AG04449 (cell line): ENCODE results near the gene CCDC102A.

Experiments
- CTCF ChIA-PET: fragments of 350-600 bp; formaldehyde crosslinking; extraction: SDS; loops from one replicate; lab custom pipeline; 2021; ENCODE audit warnings: antibody characterized with exemption; lab: Yijun Ruan, JAX
- POLR2A ChIA-PET: fragments of 400-600, 350-600 bp; formaldehyde crosslinking; extraction: SDS; loops from one replicate; lab custom pipeline; 2020; ENCODE audit warnings: antibody characterized with exemption, inconsistent platforms; lab: Yijun Ruan, JAX
- DNase-seq: peaks from one replicate; pipeline ENCODE4 v3.0.0-alpha.2; 2010; ENCODE audit warnings: low read depth, low spot score
- H3K4me3 ChIP-seq: 2 replicates; pipeline ENCODE4 v1.5.1; 2011; ENCODE audit warnings: low read depth, mild to moderate bottlenecking, control low read depth, low read length
- TF ChIP-seq, protein P1 (sequence below): IDR thresholded peaks from one replicate; pipeline ENCODE4 v1.5.1; 2011; ENCODE audit warnings: mild to moderate bottlenecking, moderate library complexity, low read length, control low read depth, inconsistent platforms; ENCODE audit not compliant: insufficient read depth; ENCODE audit errors: missing control alignments

Gene CCDC102A

DNA sequence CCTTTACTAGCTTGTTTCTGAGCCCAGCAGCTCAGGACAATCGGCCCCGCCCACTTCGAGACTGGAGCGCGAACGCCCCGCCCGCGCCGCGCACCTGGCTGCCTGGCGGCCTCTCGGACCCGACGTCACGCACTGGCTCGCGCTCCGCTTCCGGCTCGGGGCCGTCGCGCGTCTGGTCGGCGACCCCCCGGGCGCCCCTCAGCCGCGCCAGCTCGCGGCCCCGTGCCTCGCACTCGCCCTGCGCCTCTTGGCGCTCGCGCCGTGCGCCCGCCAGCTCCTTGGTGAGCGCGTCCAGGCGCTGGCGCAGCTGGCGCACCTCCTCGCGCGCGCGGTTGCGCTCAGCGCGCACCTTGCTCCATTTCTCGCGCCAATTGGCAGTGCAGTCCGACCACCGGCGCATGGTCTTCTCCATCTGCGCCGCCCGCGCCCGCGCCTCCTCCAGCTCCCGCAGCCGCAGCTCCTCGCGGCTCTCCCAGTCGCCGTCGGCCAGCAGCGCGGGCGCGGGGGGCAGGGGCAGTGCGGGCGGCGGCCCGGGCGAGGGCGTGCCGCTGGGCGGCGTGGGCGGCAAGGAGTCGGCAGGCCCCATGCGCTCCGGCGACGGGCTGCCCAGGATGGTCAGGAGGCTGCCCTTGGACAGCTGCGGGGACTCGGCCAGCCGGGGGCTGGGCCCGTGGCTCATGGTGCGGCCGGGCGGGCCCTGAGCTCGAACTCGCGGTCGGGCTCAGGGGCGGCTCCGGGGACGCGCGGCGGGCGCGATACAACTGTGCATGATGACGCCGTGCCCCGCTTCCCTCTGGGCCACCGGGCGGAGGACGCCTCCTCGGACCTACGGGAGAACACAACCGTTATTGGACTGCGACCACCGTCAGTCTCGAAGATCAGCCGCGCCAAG is 7.6 kb downstream of the CCDC102A start:
- POLR2A ChIA-PET, result no interaction called here
- CTCF ChIA-PET, result interaction anchor here (1.6 to 3.3 kb wide), 3 partner anchors 9 to 15 kb away, joined by 3 to 22 read pairs (median 16); no protein-coding TSS in a partner anchor
- no peak overlapping the region for H3K4me3 ChIP-seq
- no peak for DNase-seq
- TF ChIP-seq, protein P1, sequence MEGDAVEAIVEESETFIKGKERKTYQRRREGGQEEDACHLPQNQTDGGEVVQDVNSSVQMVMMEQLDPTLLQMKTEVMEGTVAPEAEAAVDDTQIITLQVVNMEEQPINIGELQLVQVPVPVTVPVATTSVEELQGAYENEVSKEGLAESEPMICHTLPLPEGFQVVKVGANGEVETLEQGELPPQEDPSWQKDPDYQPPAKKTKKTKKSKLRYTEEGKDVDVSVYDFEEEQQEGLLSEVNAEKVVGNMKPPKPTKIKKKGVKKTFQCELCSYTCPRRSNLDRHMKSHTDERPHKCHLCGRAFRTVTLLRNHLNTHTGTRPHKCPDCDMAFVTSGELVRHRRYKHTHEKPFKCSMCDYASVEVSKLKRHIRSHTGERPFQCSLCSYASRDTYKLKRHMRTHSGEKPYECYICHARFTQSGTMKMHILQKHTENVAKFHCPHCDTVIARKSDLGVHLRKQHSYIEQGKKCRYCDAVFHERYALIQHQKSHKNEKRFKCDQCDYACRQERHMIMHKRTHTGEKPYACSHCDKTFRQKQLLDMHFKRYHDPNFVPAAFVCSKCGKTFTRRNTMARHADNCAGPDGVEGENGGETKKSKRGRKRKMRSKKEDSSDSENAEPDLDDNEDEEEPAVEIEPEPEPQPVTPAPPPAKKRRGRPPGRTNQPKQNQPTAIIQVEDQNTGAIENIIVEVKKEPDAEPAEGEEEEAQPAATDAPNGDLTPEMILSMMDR, result no peak

DNA sequence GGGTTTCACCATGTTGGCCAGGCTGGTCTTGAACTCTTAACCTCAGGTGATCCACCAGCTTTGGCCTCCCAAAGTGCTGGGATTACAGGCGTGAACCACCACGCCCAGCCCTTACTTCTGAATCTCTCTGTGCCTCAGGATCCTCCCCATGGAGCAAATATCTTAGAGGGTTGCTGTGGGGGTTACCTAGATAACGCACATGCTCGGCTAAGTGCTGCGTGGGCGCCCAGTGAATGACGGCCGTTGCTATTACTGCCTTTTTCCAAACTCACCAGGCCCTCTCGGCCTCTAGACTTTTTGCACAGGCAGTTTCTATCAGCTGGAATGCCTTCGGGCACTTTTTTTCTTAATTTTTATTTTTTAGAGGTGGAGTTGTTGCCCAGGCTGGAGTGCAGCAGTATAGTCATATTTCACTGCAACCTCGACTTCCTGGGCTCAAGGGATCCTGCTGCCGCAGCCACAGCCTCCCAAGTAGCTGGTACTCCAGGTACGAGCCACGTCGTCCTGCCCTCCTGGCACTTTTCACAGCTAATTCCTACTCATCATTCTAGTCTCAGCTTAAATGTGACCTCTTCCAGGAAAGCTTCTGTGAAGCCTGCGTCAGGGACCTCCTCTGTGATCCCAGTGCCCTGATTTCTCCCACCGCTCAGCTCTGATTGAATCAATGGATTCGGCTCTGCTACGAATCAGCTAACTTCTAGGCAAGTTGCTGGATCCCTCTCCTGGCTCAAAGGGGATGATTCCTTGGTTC is 8.6 kb downstream of the CCDC102A start:
- H3K4me3 ChIP-seq, result no peak overlapping the region
- TF ChIP-seq, protein P1, result no peak
- ChIA-PET POLR2A (no interaction called here), CTCF (interaction anchor here (1.6 to 19.1 kb wide), 4 partner anchors 8 to 107 kb away, joined by 3 to 368 read pairs (median 19); no protein-coding TSS in a partner anchor)
- no peak for DNase-seq

DNA sequence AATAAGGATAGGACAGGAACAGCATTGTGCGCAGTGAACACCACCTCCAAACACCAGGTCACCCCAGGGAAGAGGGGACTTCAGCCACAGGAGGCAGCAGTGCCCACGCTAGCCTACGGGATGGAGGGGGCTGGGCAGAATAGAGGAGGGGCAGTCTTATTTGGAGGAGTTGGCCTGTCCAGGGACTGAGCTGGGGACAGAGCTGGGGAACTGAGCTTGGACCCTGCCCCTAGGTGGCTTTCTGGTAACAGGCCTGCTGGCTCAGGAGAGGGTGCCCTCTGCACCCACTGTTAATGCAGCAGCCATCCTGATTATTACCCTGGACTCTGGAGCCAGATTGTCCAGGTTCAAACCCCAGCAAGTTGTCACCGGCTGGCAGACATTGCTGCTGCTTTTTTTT is 9.3 kb downstream of the CCDC102A start:
- no peak for DNase-seq
- TF ChIP-seq, protein P1, result no peak
- ChIA-PET POLR2A (no interaction called here), CTCF (interaction anchor here (1.4 to 19.1 kb wide), 4 partner anchors 10 to 106 kb away, joined by 3 to 368 read pairs (median 14); partner anchors contain the start of gene POLR2C)
- no peak overlapping the region for H3K4me3 ChIP-seq

DNA sequence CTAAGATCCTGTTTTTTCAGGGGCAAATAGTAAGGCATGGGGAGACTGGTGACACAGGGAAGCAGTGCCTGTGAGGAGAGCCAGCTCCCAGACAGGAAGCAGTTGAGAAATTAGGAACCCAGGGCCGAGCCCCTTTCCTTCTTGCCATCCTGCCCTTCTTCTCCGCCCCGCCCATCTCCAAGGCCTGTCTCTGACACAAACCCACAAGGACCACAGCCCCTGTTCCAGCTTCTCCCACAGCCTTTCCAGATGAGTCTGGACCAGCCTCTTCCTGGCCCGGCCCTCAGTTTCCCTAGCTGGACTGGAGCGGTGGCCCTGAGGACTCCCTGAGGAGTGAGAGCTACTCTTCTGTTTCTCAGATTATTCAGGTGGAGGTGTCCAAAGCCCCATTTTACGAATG is 9.9 kb downstream of the CCDC102A start:
- H3K4me3 ChIP-seq, result no peak overlapping the region
- TF ChIP-seq, protein P1, result no peak
- no peak for DNase-seq
- ChIA-PET POLR2A (no interaction called here), CTCF (interaction anchor here (1.4 to 19.1 kb wide), 4 partner anchors 9 to 106 kb away, joined by 7 to 368 read pairs (median 15); partner anchors contain the start of gene POLR2C)

DNA sequence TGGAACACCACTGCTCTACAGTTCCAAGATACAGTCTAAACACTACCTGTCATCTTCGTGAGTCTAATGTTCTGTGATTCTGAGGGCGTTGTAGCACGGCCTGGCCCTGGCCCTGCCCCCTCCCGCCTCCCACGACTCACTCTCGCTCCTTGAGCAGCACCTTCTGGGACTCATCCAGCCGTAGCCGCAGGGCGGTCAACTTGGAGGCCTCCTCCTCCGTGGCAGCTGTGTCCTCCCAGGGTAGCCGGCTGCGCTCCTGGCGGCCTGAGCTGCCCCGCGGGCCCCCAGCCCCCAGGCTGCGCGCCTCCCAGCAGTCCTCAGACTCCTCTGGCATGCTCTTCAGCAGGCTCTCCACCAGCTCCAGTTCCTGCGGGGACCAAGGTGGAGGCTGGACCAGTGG is 10.6 kb downstream of the CCDC102A start:
- TF ChIP-seq, protein P1, result no peak
- no peak for DNase-seq
- ChIA-PET CTCF (interaction anchor here (0.8 to 19.1 kb wide), 5 partner anchors 8 to 112 kb away, joined by 3 to 368 read pairs (median 8); partner anchors contain the start of gene POLR2C), POLR2A (no interaction called here)
- H3K4me3 ChIP-seq, result no peak overlapping the region
